Hepatocyte (in vitro differentiated cells): ENCODE results near the gene ZNF260.

Source experiments
- CTCF ChIP-seq: fragments of 200-600 bp; sonication (generic); IDR thresholded peaks from 2 replicates; pipeline ENCODE4 v1.5.1; 2016; ENCODE audit warnings: antibody characterized with exemption, mild to moderate bottlenecking; ENCODE audit not compliant: poor library complexity
- EZH2phosphoT487 ChIP-seq: fragments of 200-600 bp; sonication (generic); IDR thresholded peaks from one replicate; pipeline ENCODE4 v1.6.1; 2018; ENCODE audit warnings: antibody characterized with exemption, mild to moderate bottlenecking, low read depth, moderate library complexity; ENCODE audit not compliant: unreplicated experiment, severe bottlenecking

- TF ChIP-seq CTCF: no peak
- no peak for TF ChIP-seq EZH2phosphoT487
Measured at GRCh38 chr19:36573020-36573894, 45.2 kb upstream of the ZNF260 start, which contains the start of gene ZNF529.
